AG09309 (cell line): ENCODE data around the gene BMP4.

Experiments
- DNase-seq: peaks from one replicate; pipeline ENCODE4 v3.0.0-alpha.2; 2010; ENCODE audit warnings: low read depth
- H3K4me3 ChIP-seq: 2 replicates; pipeline ENCODE4 v1.5.1; 2011; ENCODE audit warnings: mild to moderate bottlenecking, low read depth, low read length, moderate library complexity; ENCODE audit not compliant: control insufficient read depth
- CTCF ChIP-seq: IDR thresholded peaks from 2 replicates; pipeline ENCODE4 v1.5.1; 2011; ENCODE audit warnings: mild to moderate bottlenecking, low read depth, low read length, inconsistent platforms; ENCODE audit not compliant: insufficient read depth, control insufficient read depth; ENCODE audit errors: missing control alignments

BMP4 gene

GRCh38 chr14:53979747-53980642 lies 23.4 kb upstream of the BMP4 start:
- no peak overlapping the region for H3K4me3 ChIP-seq
- TF ChIP-seq CTCF = no peak
- no peak for DNase-seq

- TF ChIP-seq CTCF = no peak
- H3K4me3 ChIP-seq = no peak overlapping the region
- no peak for DNase-seq
Measured at GRCh38 chr14:53979113-53979681, 22.6 kb upstream of the BMP4 start.

GRCh38 chr14:53978194-53978593 lies 21.6 kb upstream of the BMP4 start:
- TF ChIP-seq CTCF = no peak
- DNase-seq = no peak
- H3K4me3 ChIP-seq = no peak overlapping the region

GRCh38 chr14:53975444-53975843 lies 18.8 kb upstream of the BMP4 start:
- DNase-seq = no peak
- TF ChIP-seq CTCF = no peak
- no peak overlapping the region for H3K4me3 ChIP-seq

- no peak for TF ChIP-seq CTCF
- no peak for DNase-seq
Measured at GRCh38 chr14:53971521-53971920, 14.9 kb upstream of the BMP4 start.

GRCh38 chr14:53969326-53969725 lies 12.7 kb upstream of the BMP4 start:
- DNase-seq = no peak
- TF ChIP-seq CTCF = no peak
- no peak overlapping the region for H3K4me3 ChIP-seq

More at GRCh38 chr14:53971521-53971920, 14.9 kb upstream of the BMP4 start:
- no peak overlapping the region for H3K4me3 ChIP-seq
